GM12875 (cell line): Measurements from ENCODE around the gene SDK1.

Source experiments
- H3K4me3 ChIP-seq: one replicate; pipeline ENCODE4 v1.5.1; 2011; ENCODE audit warnings: low read depth, low read length, control low read depth
- TF ChIP-seq, protein P1 (sequence below): IDR thresholded peaks from 2 replicates; pipeline ENCODE4 v1.5.1; 2011; ENCODE audit warnings: low read depth, mild to moderate bottlenecking, control low read depth, inconsistent platforms, low read length, moderate library complexity, borderline replicate concordance; ENCODE audit not compliant: insufficient read depth

The SDK1 gene

DNA sequence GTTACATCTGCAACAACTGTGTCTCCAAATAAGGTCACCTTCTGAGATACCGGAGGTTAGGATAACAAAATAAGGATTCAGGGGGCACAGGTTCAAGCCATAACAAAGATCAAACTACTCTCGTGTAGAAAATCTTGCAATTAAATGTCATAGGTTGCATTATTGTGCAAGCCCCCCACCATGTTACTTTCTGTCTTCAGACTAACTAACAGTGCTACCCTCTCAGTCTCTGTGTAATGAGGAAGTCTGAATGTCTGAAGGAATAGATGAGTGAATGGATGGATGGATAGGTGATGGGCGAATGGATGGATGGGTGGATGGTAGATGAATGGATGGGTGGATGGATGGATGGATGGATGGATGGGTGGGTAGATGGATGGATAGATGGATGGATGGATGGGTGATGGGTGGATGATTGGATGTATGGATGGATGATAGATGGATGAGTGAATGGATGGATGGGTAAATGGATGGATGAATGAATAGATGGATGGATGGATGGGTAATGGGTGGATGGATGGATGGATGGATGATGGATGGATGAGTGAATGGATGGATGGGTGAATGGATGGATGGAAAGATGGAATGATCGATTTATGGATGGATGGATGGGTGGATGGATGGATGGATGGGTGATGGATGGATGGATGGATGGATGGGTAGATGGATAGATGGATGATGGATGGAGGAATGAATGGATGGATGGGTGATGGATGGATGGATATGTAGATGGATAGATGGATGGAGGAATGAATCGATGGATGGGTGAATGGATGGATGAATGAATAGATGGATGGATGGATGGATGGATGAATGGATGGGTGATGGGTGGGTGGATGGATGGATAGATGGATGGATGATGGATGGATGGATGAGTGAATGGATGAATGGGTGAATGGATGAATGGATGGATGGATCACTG is 823.8 kb downstream of the SDK1 start:
- TF ChIP-seq, protein P1, sequence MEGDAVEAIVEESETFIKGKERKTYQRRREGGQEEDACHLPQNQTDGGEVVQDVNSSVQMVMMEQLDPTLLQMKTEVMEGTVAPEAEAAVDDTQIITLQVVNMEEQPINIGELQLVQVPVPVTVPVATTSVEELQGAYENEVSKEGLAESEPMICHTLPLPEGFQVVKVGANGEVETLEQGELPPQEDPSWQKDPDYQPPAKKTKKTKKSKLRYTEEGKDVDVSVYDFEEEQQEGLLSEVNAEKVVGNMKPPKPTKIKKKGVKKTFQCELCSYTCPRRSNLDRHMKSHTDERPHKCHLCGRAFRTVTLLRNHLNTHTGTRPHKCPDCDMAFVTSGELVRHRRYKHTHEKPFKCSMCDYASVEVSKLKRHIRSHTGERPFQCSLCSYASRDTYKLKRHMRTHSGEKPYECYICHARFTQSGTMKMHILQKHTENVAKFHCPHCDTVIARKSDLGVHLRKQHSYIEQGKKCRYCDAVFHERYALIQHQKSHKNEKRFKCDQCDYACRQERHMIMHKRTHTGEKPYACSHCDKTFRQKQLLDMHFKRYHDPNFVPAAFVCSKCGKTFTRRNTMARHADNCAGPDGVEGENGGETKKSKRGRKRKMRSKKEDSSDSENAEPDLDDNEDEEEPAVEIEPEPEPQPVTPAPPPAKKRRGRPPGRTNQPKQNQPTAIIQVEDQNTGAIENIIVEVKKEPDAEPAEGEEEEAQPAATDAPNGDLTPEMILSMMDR, result no peak

DNA sequence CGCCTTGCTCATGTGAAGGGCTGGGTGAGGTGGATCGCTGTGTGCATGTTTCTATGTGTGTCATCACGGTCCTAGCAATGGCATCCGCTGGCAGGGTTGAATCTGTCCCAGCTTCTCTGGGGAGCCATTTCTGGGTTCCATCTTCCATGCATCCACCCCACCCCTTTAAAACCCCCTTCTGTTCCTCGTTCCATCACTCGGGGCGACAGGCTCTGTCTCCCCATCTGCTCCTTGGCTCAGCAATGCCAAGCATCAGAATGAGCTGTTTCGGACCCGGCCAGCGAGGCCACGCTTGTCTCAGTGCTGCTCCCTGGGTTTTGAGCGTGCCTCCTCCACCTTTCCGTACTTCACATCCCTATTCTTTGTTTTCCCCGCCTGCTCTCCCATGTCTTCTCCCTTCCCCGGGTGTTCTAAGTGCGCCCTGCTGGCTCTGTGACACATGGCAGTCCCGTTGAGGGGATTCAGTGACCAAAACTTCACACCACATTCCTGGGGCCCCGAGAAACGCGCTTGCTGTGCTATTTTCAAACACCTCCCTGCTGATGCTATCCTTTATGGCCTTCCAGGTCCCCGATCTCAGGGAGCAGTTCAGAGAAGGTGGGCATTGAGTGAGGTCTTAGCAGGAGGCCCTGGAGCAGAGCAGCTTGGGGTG is 827.0 kb downstream of the SDK1 start:
- TF ChIP-seq, protein P1, result no peak

More for the DNA sequence above, 823.8 kb downstream of the SDK1 start:
- no peak overlapping the region for H3K4me3 ChIP-seq

DNA sequence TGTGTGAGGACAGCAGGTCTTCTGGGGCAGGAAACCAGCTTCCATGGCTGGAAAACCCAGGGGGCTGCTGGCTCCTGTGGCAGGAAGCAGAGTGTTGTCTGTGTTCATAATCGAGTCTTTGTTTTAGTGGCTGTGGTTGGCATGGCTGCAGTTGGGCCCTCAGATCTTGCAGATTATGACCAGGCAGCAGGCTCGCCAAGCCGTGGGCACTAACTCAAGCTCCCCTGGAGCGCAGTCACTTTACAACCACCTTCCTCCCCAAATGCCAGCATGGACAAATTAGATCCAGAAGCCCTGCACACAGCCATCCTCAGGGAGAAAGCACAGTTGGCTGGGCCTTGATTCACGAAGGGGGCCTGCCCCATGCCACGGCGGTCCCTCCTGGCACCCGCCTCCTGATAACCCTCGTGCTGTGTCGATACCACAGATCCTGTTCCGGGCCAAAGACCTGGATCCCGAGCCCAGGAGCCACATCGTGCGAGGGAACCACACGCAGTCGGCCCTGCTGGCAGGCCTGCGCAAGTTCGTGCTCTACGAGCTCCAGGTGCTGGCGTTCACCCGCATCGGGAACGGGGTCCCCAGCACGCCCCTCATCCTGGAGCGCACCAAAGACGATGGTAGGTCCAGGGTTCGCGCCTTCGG is 828.5 kb downstream of the SDK1 start:
- no peak overlapping the region for H3K4me3 ChIP-seq
- TF ChIP-seq, protein P1, result no peak

More for the DNA sequence above, 827.0 kb downstream of the SDK1 start:
- no peak overlapping the region for H3K4me3 ChIP-seq

DNA sequence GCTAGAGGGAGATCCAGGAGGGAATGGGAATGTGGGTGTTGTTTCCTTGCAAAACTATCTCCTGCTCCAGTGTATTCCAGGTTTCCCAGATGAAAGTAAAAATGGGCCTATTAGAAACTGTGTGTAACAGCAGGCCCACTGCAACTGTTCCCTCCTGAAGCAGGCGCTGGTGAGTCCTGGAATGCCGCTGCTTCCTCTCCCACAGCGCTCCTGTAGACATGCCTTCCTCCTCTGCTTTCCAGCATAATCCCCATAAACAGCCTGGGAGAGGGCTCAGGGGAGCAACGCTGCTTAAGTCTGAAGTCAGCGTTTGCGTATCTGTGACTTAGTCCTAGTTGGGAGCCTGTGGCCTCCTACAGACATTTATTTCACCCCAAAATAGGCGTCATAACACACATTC is 830.0 kb downstream of the SDK1 start:
- no peak overlapping the region for H3K4me3 ChIP-seq
- TF ChIP-seq, protein P1, result no peak

DNA sequence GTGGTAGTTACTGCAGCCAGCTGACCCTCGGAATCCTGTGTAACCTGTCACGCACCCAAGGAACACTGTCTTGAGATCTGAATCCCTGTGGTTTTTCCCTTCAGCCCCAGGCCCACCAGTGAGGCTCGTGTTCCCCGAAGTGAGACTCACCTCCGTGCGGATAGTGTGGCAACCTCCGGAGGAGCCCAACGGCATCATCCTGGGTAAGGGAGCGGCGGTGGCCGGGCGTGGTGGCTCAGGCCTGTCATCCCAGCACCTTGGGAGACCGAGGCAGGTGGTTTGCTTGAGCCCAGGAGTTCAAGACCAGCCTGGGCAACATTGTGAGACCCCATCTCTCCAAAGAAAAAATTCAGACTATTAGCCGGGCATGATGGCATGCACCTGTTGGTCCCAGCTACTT is 831.2 kb downstream of the SDK1 start:
- TF ChIP-seq, protein P1, result no peak
- no peak overlapping the region for H3K4me3 ChIP-seq

DNA sequence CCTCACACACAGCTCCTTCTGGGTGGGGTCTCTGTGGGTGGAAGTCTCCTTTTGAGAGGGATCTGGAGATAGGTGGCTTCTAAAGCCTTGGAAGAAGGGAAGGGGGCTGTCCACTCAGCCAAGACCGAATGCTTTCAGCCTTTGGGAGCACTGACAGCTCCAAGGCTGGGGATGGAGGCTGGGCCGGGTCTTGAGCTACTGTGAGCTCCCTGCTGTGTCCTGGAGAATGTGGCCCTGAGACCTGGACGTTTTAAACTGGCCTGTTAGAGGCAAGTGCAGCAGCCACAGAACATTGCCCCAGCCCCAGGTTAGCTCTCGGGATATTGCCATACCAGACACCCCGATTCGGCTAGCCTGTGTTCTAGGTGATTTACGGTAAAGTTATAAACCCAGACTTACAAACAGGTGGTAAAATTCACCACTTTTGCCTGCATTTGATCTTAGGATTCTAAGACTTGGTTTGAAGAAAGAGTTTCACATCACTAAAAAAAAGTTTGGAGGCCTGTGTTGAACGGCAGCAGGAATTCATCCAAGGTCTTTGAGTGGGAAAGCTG is 832.5 kb downstream of the SDK1 start:
- TF ChIP-seq, protein P1, result no peak

More for the DNA sequence above, 832.5 kb downstream of the SDK1 start:
- H3K4me3 ChIP-seq, result no peak overlapping the region
